Mucosa of descending colon (tissue), 3 donors: ENCODE measurements around the gene ZNF684. TPM values are rescaled to one million over a fixed set of nuclear protein-coding genes. Genes with fewer than 3 reads are reported as not detected.
"Not testable (repeated sequence)": the region's sequence is repeated elsewhere in the genome, so short reads cannot be mapped to it uniquely, and the experiment has no call there.

Experiments
- ATAC-seq: fragments of 200-7000 bp; cut with Tn5 transposase; one replicate; pipeline ENCODE4 v1.9.1; 2020; ENCODE audit warnings: mild to moderate bottlenecking, moderate library complexity
- DNase-seq, 3 donors: peaks; one replicate each; pipeline ENCODE4 v3.0.0-alpha.2; 2020
- H3K36me3 ChIP-seq: fragments of 200-600 bp; one replicate; pipeline ENCODE4 v1.8.0; 2021; ENCODE audit warnings: low read depth, mild to moderate bottlenecking
- H3K4me1 ChIP-seq: fragments of 200-600 bp; one replicate; pipeline ENCODE4 v1.8.0; 2021; ENCODE audit warnings: low read depth, mild to moderate bottlenecking
- H3K4me3 ChIP-seq: fragments of 200-600 bp; one replicate; pipeline ENCODE4 v1.8.0; 2021; ENCODE audit warnings: mild to moderate bottlenecking
- H3K9me3 ChIP-seq: fragments of 200-600 bp; one replicate; pipeline ENCODE4 v1.8.0; 2021; ENCODE audit warnings: mild to moderate bottlenecking
- intact Hi-C, 2 donors: fragments of 100-400 bp; cut with DNase I in 1 of 2; cut with micrococcal nuclease in 1 of 2; formaldehyde crosslinking; loops; one replicate each; pipeline versions ENCODE4 v1.11.0 to v1.11.1; 2022; cut with DNase I, micrococcal nuclease
- total RNA-seq, 3 donors: library from RNA; stranded (reverse); fragmentation: NEBNext Ultra II Directional in 2 of 3; extraction: Animal tissue kit (Norgen Biotek cat#: 25700) in 2 of 3; gene quantifications; one replicate each; pipeline versions ENCODE4 v1.2.1 to v1.2.4, GENCODE V29; 2021 to 2023
- TF ChIP-seq, protein P1 (sequence below): fragments of 200-600 bp; IDR thresholded peaks from one replicate; pipeline ENCODE4 v1.8.0; 2022; ENCODE audit warnings: antibody characterized with exemption, mild to moderate bottlenecking
- donor health status: DM: no; HTN: no; CAD: no; lungs with moderate emphysema.
- donor health status: DM: no; HTN: no; CAD: no.
- donor health status: DM: no; HTN: yes; CAD: no.

Gene ZNF684
- total RNA-seq, 3 donors from 2014 or later, result 5.1 to 6.7 (median 6.1) TPM

DNA sequence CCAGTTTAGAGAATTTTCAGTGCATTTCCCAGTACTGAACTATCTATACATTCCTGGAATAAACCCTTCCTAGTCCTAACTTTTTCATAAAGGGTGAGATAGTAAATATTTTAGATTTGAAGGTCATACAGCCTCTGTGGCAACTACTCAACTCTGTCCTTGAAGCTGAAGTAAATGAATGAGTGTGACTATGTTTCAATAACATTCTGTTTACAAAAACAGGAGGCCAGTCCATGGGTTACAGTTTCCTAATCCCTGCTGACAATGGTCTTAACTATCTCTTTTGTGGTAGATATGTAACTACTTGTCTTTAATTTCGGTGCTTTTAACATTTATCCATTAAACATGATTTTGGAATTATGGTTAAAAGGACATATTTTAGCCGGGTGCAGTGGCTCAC, 4.3 kb downstream of the ZNF684 start:
- Histone ChIP-seq H3K4me3 (no peak overlapping the region), H3K9me3 (no peaks in the 10 kb centered on the region), H3K4me1 (peaks cover 6% of the 10 kb centered on the region), H3K36me3 (no peaks in the 10 kb centered on the region)
- TF ChIP-seq, protein P1, sequence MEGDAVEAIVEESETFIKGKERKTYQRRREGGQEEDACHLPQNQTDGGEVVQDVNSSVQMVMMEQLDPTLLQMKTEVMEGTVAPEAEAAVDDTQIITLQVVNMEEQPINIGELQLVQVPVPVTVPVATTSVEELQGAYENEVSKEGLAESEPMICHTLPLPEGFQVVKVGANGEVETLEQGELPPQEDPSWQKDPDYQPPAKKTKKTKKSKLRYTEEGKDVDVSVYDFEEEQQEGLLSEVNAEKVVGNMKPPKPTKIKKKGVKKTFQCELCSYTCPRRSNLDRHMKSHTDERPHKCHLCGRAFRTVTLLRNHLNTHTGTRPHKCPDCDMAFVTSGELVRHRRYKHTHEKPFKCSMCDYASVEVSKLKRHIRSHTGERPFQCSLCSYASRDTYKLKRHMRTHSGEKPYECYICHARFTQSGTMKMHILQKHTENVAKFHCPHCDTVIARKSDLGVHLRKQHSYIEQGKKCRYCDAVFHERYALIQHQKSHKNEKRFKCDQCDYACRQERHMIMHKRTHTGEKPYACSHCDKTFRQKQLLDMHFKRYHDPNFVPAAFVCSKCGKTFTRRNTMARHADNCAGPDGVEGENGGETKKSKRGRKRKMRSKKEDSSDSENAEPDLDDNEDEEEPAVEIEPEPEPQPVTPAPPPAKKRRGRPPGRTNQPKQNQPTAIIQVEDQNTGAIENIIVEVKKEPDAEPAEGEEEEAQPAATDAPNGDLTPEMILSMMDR, result no peak
- intact Hi-C loops, result no loop called here
- DNase-seq (no peak), ATAC-seq (no peak)

DNA sequence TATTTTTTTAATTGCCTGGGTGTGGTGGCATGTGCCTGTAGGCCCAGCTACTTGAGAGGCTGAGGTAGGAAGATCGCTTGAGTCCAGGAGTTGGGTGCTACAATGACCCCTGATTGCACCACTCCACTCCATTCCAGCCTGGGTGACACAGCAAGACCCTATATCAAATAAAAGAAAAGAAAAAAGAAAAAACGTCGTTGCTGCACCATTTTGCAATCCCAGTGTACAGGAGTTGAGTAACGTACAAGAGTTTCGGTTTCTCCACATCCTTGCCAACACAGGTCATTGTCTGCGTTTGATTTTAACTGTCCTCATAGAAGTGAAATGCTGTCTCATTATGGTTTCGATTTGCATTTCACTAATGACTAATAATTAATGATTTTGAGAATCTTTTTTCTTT, 7.9 kb downstream of the ZNF684 start:
- H3K4me1 ChIP-seq, result no peaks in the 10 kb centered on the region
- TF ChIP-seq, protein P1, result no peak
- H3K4me3 ChIP-seq, result no peak overlapping the region
- no peak for DNase-seq
- H3K36me3 ChIP-seq, result no peaks in the 10 kb centered on the region
- ATAC-seq, result no peak
- no peaks in the 10 kb centered on the region for H3K9me3 ChIP-seq
- intact Hi-C loops, result no loop called here

DNA sequence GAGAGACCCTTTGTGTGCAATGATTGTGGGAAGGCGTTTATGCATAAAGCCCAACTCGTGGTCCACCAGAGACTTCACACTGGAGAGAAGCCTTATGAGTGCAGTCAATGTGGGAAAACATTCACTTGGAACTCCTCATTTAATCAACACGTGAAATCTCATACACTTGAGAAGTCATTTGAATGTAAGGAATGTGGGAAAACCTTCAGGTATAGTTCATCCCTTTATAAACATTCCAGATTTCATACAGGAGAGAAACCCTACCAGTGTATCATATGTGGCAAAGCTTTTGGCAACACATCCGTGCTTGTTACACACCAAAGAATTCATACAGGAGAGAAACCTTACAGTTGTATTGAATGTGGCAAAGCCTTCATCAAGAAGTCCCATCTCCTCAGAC, 15.5 kb downstream of the ZNF684 start:
- intact Hi-C loops, result no loop called here
- H3K4me1 ChIP-seq, result no peaks in the 10 kb centered on the region
- DNase-seq (no peak), ATAC-seq (no peak)
- no peak overlapping the region for H3K4me3 ChIP-seq
- peaks cover 23% of the 10 kb centered on the region for H3K9me3 ChIP-seq
- TF ChIP-seq, protein P1, result no peak
- H3K36me3 ChIP-seq, result no peaks in the 10 kb centered on the region

DNA sequence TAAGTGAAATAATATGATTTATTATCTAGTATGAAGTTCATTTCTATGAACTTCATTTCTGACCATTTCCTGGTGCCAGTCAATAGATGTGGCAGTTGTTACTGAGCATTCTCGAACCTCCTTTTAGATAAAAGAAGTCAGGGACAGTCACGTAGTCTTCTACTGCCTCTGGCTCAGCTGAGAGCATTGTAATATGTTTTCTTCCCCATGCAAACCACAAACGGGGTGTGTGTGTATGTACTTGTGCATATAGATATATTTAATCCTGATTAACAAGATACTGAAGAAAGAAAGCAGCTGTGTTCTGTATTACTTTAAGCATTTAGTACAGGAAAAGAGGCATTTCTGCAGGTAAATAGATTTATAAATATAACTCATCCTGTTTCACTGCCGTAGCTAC, 21.6 kb downstream of the ZNF684 start:
- no peak overlapping the region for H3K4me3 ChIP-seq
- TF ChIP-seq, protein P1, result no peak
- no peaks in the 10 kb centered on the region for H3K36me3 ChIP-seq
- intact Hi-C loops, result no loop called here
- H3K9me3 ChIP-seq, result no peaks in the 10 kb centered on the region
- DNase-seq, result no peak
- no peaks in the 10 kb centered on the region for H3K4me1 ChIP-seq
- no peak for ATAC-seq

DNA sequence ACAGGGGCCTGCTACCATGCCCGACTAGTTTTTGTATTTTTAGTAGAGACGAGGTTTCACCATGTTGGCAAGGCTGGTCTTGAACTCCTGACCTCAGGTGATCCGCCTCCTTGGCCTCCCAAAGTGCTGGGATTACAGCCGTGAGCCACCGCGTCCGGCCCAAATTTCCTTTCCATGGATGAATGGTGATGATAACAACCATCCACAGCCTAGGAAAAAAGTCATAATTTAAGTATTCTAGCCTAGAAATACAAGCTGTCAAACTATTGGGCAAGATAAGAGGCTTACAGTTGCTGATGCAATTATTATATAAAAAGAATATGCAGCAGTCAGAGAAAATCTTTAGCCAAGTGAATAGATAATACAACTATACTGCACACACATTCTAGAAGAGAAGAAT, 23.4 kb downstream of the ZNF684 start:
- H3K9me3 ChIP-seq, intact Hi-C loops, H3K4me3 ChIP-seq, H3K36me3 ChIP-seq, H3K4me1 ChIP-seq, ATAC-seq, DNase-seq: not testable (repeated sequence)

DNA sequence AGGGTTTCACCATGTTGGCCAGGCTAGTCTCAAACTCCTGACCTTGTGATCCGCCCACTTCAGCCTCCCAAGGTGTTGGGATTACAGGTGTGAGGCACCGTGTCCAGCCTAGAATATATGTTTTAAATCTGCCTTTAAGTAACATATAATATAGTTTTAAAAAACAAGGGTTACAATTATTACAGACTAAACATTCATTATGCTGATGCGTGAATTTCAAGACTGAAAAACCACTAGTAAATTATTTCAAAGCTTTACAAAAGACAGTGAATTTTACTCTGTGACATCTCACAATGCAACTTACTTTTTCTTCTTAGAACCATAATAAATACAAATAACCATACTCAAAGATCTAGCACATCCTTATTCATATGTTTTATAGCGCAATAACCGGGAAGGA, 24.7 kb downstream of the ZNF684 start:
- intact Hi-C loops, result no loop called here
- no peak for ATAC-seq
- H3K9me3 ChIP-seq, result no peaks in the 10 kb centered on the region
- TF ChIP-seq, protein P1, result no peak
- H3K4me1 ChIP-seq, result no peaks in the 10 kb centered on the region
- no peaks in the 10 kb centered on the region for H3K36me3 ChIP-seq
- no peak overlapping the region for H3K4me3 ChIP-seq
- DNase-seq, result no peak

DNA sequence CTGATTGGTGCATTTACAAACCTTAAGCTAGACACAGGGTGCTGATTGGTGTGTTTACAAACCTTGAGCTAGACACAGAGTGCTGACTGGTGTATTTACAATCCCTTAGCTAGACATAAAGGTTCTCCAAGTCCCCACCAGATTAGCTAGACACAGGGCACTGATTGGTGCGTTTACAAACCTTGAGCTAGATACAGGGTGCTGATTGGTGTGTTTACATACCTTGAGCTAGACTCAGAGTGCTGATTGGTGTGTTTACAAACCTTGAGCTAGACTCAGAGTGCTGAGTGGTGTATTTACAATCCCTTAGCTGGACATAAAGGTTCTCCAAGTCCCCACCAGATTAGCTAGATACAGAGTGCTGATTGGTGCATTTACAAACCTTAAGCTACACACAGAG, 26.8 kb downstream of the ZNF684 start:
- H3K4me1 ChIP-seq, H3K4me3 ChIP-seq, intact Hi-C loops, ATAC-seq, H3K36me3 ChIP-seq, H3K9me3 ChIP-seq, DNase-seq: not testable (repeated sequence)
